Measurements from ENCODE around the gene SLC25A5.

DNA sequence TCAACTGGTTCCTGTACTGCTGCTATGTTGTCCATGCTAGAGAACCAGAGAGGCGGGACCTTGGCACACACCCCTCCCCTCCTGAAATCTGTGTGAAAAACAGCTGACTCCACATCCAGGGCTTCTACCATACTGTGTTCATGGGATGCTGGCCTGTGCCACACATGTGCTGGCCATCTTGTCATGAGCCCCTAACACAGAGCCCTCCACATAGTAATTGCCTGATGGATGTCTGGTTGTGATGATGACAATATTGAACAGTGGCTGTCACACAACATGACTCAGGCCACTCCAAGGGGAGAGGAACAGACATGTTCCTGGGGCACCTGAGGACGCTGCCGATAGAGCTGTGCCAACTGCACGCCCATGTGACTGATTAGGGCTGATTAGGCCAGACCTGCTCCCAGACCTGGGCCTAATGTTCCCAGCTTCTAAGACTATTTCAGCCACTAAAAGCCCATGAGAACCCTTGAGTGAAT lies 13.1 kb downstream of the SLC25A5 start:
- TF ChIP-seq, protein P1, sequence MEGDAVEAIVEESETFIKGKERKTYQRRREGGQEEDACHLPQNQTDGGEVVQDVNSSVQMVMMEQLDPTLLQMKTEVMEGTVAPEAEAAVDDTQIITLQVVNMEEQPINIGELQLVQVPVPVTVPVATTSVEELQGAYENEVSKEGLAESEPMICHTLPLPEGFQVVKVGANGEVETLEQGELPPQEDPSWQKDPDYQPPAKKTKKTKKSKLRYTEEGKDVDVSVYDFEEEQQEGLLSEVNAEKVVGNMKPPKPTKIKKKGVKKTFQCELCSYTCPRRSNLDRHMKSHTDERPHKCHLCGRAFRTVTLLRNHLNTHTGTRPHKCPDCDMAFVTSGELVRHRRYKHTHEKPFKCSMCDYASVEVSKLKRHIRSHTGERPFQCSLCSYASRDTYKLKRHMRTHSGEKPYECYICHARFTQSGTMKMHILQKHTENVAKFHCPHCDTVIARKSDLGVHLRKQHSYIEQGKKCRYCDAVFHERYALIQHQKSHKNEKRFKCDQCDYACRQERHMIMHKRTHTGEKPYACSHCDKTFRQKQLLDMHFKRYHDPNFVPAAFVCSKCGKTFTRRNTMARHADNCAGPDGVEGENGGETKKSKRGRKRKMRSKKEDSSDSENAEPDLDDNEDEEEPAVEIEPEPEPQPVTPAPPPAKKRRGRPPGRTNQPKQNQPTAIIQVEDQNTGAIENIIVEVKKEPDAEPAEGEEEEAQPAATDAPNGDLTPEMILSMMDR (IDR thresholded peaks at IDR 0.05), result no peak
- no peak for TF ChIP-seq POLR2A (IDR thresholded peaks at IDR 0.05)

Data from Peyer's patch (tissue), 4 donors.